Measurements from ENCODE around the gene DNAJC4.
A peak's percentile ranks its signal among the peaks of the same experiment; 100 is the strongest.

The DNAJC4 gene

GRCh38 chr11:64233913-64234586 is 3.7 kb downstream of the DNAJC4 start, which contains the start of gene VEGFB:
VEGFB (plus strand) TSS chr11:64234584; CDS start chr11:64234834, 250 bp downstream.
- Mint-ChIP-seq H3K9me3 (no peaks in the 10 kb centered on the region), H3K27me3 (no peaks in the 10 kb centered on the region), H3K36me3 (no peaks in the 10 kb centered on the region), H3K27ac (peak within 1 kb of the TSS; percentile 91), H3K4me1 (peaks cover 45% of the 10 kb centered on the region), H3K4me3 (peak within 1 kb of the TSS; percentile 79)

GRCh38 chr11:64234647-64235379 is 4.5 kb downstream of the DNAJC4 start:
- Mint-ChIP-seq H3K4me1 (peaks cover 40% of the 10 kb centered on the region), H3K27me3 (no peaks in the 10 kb centered on the region), H3K36me3 (no peaks in the 10 kb centered on the region), H3K27ac (peak overlapping the region; percentile 76), H3K9me3 (no peaks in the 10 kb centered on the region), H3K4me3 (peak overlapping the region; percentile 79)

- Mint-ChIP-seq H3K4me3 (peak overlapping the region; percentile 79), H3K27ac (peak overlapping the region; percentile 91), H3K27me3 (no peaks in the 10 kb centered on the region), H3K9me3 (no peaks in the 10 kb centered on the region), H3K4me1 (peaks cover 45% of the 10 kb centered on the region), H3K36me3 (no peaks in the 10 kb centered on the region)
Observed at GRCh38 chr11:64235437-64236161, 5.3 kb downstream of the DNAJC4 start.

- no peaks in the 10 kb centered on the region for H3K9me3 Mint-ChIP-seq
- peaks cover 35% of the 10 kb centered on the region for H3K4me1 Mint-ChIP-seq
- H3K36me3 Mint-ChIP-seq = no peaks in the 10 kb centered on the region
- no peak overlapping the region for H3K4me3 Mint-ChIP-seq
- no peak overlapping the region for H3K27ac Mint-ChIP-seq
- no peaks in the 10 kb centered on the region for H3K27me3 Mint-ChIP-seq
Observed at GRCh38 chr11:64237484-64237951, 7.2 kb downstream of the DNAJC4 start.

- no peaks in the 10 kb centered on the region for H3K9me3 Mint-ChIP-seq
- no peak overlapping the region for H3K4me3 Mint-ChIP-seq
- peaks cover 35% of the 10 kb centered on the region for H3K4me1 Mint-ChIP-seq
- no peaks in the 10 kb centered on the region for H3K36me3 Mint-ChIP-seq
- H3K27me3 Mint-ChIP-seq = no peaks in the 10 kb centered on the region
- H3K27ac Mint-ChIP-seq = no peak overlapping the region
Observed at GRCh38 chr11:64238076-64238475, 7.7 kb downstream of the DNAJC4 start.

- Mint-ChIP-seq H3K4me1 (peaks cover 37% of the 10 kb centered on the region), H3K4me3 (no peak overlapping the region), H3K9me3 (no peaks in the 10 kb centered on the region), H3K36me3 (no peaks in the 10 kb centered on the region), H3K27ac (peak overlapping the region; percentile 59), H3K27me3 (no peaks in the 10 kb centered on the region)
Observed at GRCh38 chr11:64238999-64239398, 8.7 kb downstream of the DNAJC4 start.

GRCh38 chr11:64239662-64240434 is 9.5 kb downstream of the DNAJC4 start:
- Mint-ChIP-seq H3K27me3 (no peaks in the 10 kb centered on the region), H3K4me1 (peaks cover 37% of the 10 kb centered on the region), H3K27ac (peak overlapping the region; percentile 97), H3K36me3 (no peaks in the 10 kb centered on the region), H3K9me3 (no peaks in the 10 kb centered on the region), H3K4me3 (peak overlapping the region; percentile 93)

- no peaks in the 10 kb centered on the region for H3K9me3 Mint-ChIP-seq
- H3K4me1 Mint-ChIP-seq = peaks cover 30% of the 10 kb centered on the region
- H3K27me3 Mint-ChIP-seq = no peaks in the 10 kb centered on the region
- H3K36me3 Mint-ChIP-seq = no peaks in the 10 kb centered on the region
- H3K4me3 Mint-ChIP-seq = peak within 1 kb of the TSS; percentile 93
- H3K27ac Mint-ChIP-seq = peak within 1 kb of the TSS; percentile 97
Observed at GRCh38 chr11:64240435-64241240, 10.3 kb downstream of the DNAJC4 start, which contains the start of gene FKBP2. FKBP2 (plus strand) TSS chr11:64241095; CDS start chr11:64242388, 1,293 bp downstream.

GRCh38 chr11:64241241-64241490 is 10.8 kb downstream of the DNAJC4 start:
- H3K4me1 Mint-ChIP-seq = peaks cover 28% of the 10 kb centered on the region
- H3K27ac Mint-ChIP-seq = peak overlapping the region; percentile 97
- no peaks in the 10 kb centered on the region for H3K36me3 Mint-ChIP-seq
- H3K4me3 Mint-ChIP-seq = peak overlapping the region; percentile 93
- no peaks in the 10 kb centered on the region for H3K27me3 Mint-ChIP-seq
- no peaks in the 10 kb centered on the region for H3K9me3 Mint-ChIP-seq

- H3K4me3 Mint-ChIP-seq = peak overlapping the region; percentile 93
- peaks cover 28% of the 10 kb centered on the region for H3K4me1 Mint-ChIP-seq
- H3K9me3 Mint-ChIP-seq = no peaks in the 10 kb centered on the region
- H3K27ac Mint-ChIP-seq = peak overlapping the region; percentile 97
- H3K27me3 Mint-ChIP-seq = no peaks in the 10 kb centered on the region
- no peaks in the 10 kb centered on the region for H3K36me3 Mint-ChIP-seq
Observed at GRCh38 chr11:64241491-64242374, 11.4 kb downstream of the DNAJC4 start.

GRCh38 chr11:64243236-64243854 is 13.0 kb downstream of the DNAJC4 start:
- peaks cover 28% of the 10 kb centered on the region for H3K4me1 Mint-ChIP-seq
- H3K27ac Mint-ChIP-seq = peak overlapping the region; percentile 1
- H3K27me3 Mint-ChIP-seq = no peaks in the 10 kb centered on the region
- no peaks in the 10 kb centered on the region for H3K9me3 Mint-ChIP-seq
- H3K4me3 Mint-ChIP-seq = peak overlapping the region; percentile 46
- no peaks in the 10 kb centered on the region for H3K36me3 Mint-ChIP-seq

GRCh38 chr11:64244107-64244506 is 13.8 kb downstream of the DNAJC4 start:
- H3K27ac Mint-ChIP-seq = no peak overlapping the region
- H3K36me3 Mint-ChIP-seq = no peaks in the 10 kb centered on the region
- H3K4me3 Mint-ChIP-seq = peak overlapping the region; percentile 46

GRCh38 chr11:64244966-64245365 is 14.6 kb downstream of the DNAJC4 start:
- peak overlapping the region; percentile 95 for H3K4me3 Mint-ChIP-seq
- no peaks in the 10 kb centered on the region for H3K27me3 Mint-ChIP-seq
- H3K9me3 Mint-ChIP-seq = no peaks in the 10 kb centered on the region
- H3K4me1 Mint-ChIP-seq = peaks cover 25% of the 10 kb centered on the region
- no peak overlapping the region for H3K27ac Mint-ChIP-seq
- no peaks in the 10 kb centered on the region for H3K36me3 Mint-ChIP-seq

More at GRCh38 chr11:64244107-64244506, 13.8 kb downstream of the DNAJC4 start:
- H3K9me3 Mint-ChIP-seq = no peaks in the 10 kb centered on the region
- H3K27me3 Mint-ChIP-seq = no peaks in the 10 kb centered on the region
- H3K4me1 Mint-ChIP-seq = peaks cover 28% of the 10 kb centered on the region

Data from activated naive CD4-positive, alpha-beta T cell treated with anti-CD3 and anti-CD28 coated beads, Interleukin-2, amount 50 U/mL, for 24 hours (primary cell).